Right lobe of liver (tissue), 6 donors: Measurements from ENCODE around the gene SHQ1. TPM values are rescaled to one million over a fixed set of nuclear protein-coding genes. Genes with fewer than 3 reads are reported as not detected.

Experiments used
- ATAC-seq, 4 donors: fragments of 200-7000 bp; cut with Tn5 transposase; one replicate each; pipeline ENCODE4 v1.9.1; 2020; ENCODE audit warnings: mild to moderate bottlenecking in 4 of 4, moderate library complexity in 4 of 4
- DNase-seq, 3 donors: peaks; one replicate each; pipeline ENCODE4 v3.0.0-alpha.2; 2020
- H3K27ac ChIP-seq, 3 donors: fragments of 200-600 bp; one replicate each; pipeline ENCODE4 v1.8.0; 2022
- H3K27me3 ChIP-seq, 2 donors: fragments of 200-600 bp; one replicate each; pipeline ENCODE4 v1.8.0; 2022
- H3K36me3 ChIP-seq, 4 donors: fragments of 200-600 bp; sonication (generic) in 1 of 4; one replicate each; pipeline versions ENCODE4 v1.5.1 to v1.8.0; 2017 to 2022; ENCODE audit warnings: control low read depth in 1 of 4
- H3K4me1 ChIP-seq, 4 donors: fragments of 200-600 bp; sonication (generic) in 1 of 4; one replicate each; pipeline versions ENCODE4 v1.5.1 to v1.8.0; 2017 to 2022; ENCODE audit warnings: control low read depth in 1 of 4
- H3K4me3 ChIP-seq, 3 donors: fragments of 200-600 bp; one replicate each; pipeline ENCODE4 v1.8.0; 2022
- H3K9me3 ChIP-seq, 4 donors: fragments of 200-600 bp; sonication (generic) in 1 of 4; one replicate each; pipeline versions ENCODE4 v1.5.1 to v1.8.0; 2017 to 2022; ENCODE audit warnings: control low read depth in 1 of 4
- CTCF ChIP-seq, 4 donors: fragments of 200-600 bp in 3 of 4; fragments of 450-650 bp in 1 of 4; IDR thresholded peaks; one replicate each; pipeline versions ENCODE4 v1.5.1 to v1.8.0; 2016 to 2022; ENCODE audit warnings: antibody characterized with exemption in 4 of 4, mild to moderate bottlenecking in 2 of 4
- POLR2A ChIP-seq: fragments of 450-650 bp; IDR thresholded peaks from one replicate; pipeline ENCODE4 v1.6.1; 2017; ENCODE audit warnings: antibody characterized with exemption, mild to moderate bottlenecking
- WGBS: methylation state at CpG from one replicate; pipeline ENCODE4 v1.1.6; 2018; ENCODE audit warnings: low coverage, low lambda C conversion rate; ENCODE audit not compliant: insufficient coverage; ENCODE audit errors: missing lambda C conversion rate; 5-methylcytosine and 5-hydroxymethylcytosine counted together
- intact Hi-C, 2 donors: fragments of 100-400 bp; cut with DNase I; formaldehyde crosslinking; loops; one replicate each; pipeline versions ENCODE4 v1.11.2 to v1.14.1; 2022
- total RNA-seq, 6 experiments: library from RNA; depleted of rRNA in 2 of 6; stranded (reverse); fragments of >200 nt in 2 of 6; fragmentation: NEBNext Ultra II Directional in 3 of 6; extraction: Animal tissue kit (Norgen Biotek cat#: 25700) in 3 of 6; gene quantifications; one replicate each; pipeline versions ENCODE4 v1.1.0 to v1.2.4, GENCODE V29; 2016 to 2023
- donor health status: DM: no; HTN: yes; CAD: no.
- donor health status: DM: no; HTN: no; CAD: no.
- donor health status: DM: no; HTN: no; CAD: no.
- donor health status: DM: no; HTN: yes; CAD: no.
- donor health status: DM: no; HTN: yes; CAD: no.

The SHQ1 gene
- total RNA-seq, 6 experiments from 2014 or later, result 5.1 to 9.9 (median 7.9) TPM

GRCh38 chr3:72804361-72804760, 43.9 kb downstream of the SHQ1 start:
- Histone ChIP-seq H3K27me3 (no peaks in the 10 kb centered on the region), H3K9me3 (no peaks in the 10 kb centered on the region), H3K4me1 (no peaks in the 10 kb centered on the region), H3K36me3 (no peaks in the 10 kb centered on the region), H3K27ac (no peak overlapping the region), H3K4me3 (no peak overlapping the region)
- ATAC-seq (no peak), DNase-seq (no peak)
- intact Hi-C loops, result no loop called here
- no peak for TF ChIP-seq POLR2A
- no peak for TF ChIP-seq CTCF (IDR thresholded peaks at IDR 0.05)
- 91% methylated on average over 5 of the region's 5 CpGs for WGBS

GRCh38 chr3:72803573-72803972, 44.7 kb downstream of the SHQ1 start:
- H3K4me1 ChIP-seq, result no peaks in the 10 kb centered on the region
- DNase-seq, result no peak
- H3K9me3 ChIP-seq, result no peaks in the 10 kb centered on the region
- H3K27ac ChIP-seq, result no peak overlapping the region
- intact Hi-C loops, result no loop called here
- no peak overlapping the region for H3K4me3 ChIP-seq
- WGBS, result 100% methylated on average over 3 of the region's 3 CpGs
- no peaks in the 10 kb centered on the region for H3K27me3 ChIP-seq
- no peak for ATAC-seq
- no peaks in the 10 kb centered on the region for H3K36me3 ChIP-seq
- TF ChIP-seq CTCF (IDR thresholded peaks at IDR 0.05) (no peak), POLR2A (no peak)

GRCh38 chr3:72802001-72802400, 46.2 kb downstream of the SHQ1 start:
- TF ChIP-seq CTCF (IDR thresholded peaks at IDR 0.05) (no peak), POLR2A (no peak)
- Histone ChIP-seq H3K27me3 (no peaks in the 10 kb centered on the region), H3K27ac (no peak overlapping the region), H3K4me3 (no peak overlapping the region), H3K36me3 (no peaks in the 10 kb centered on the region), H3K4me1 (no peaks in the 10 kb centered on the region), H3K9me3 (no peaks in the 10 kb centered on the region)
- whole genome bisulfite sequencing, result 100% methylated on average over 5 of the region's 5 CpGs
- intact Hi-C loops, result no loop called here
- ATAC-seq (no peak), DNase-seq (no peak)

GRCh38 chr3:72800869-72801268, 47.4 kb downstream of the SHQ1 start:
- Histone ChIP-seq H3K36me3 (no peaks in the 10 kb centered on the region), H3K27me3 (no peaks in the 10 kb centered on the region), H3K9me3 (no peaks in the 10 kb centered on the region), H3K4me1 (no peaks in the 10 kb centered on the region), H3K4me3 (no peak overlapping the region), H3K27ac (no peak overlapping the region)
- ATAC-seq (no peak), DNase-seq (no peak)
- intact Hi-C loops, result no loop called here
- TF ChIP-seq POLR2A (no peak), CTCF (IDR thresholded peaks at IDR 0.05) (no peak)

- DNase-seq, result no peak
- intact Hi-C loops, result no loop called here
Measured at GRCh38 chr3:72798552-72799195, 49.6 kb downstream of the SHQ1 start.

More at GRCh38 chr3:72798552-72799195, 49.6 kb downstream of the SHQ1 start:
- Histone ChIP-seq H3K4me1 (no peaks in the 10 kb centered on the region), H3K4me3 (no peak overlapping the region), H3K27ac (no peak overlapping the region), H3K27me3 (no peaks in the 10 kb centered on the region), H3K9me3 (no peaks in the 10 kb centered on the region), H3K36me3 (no peaks in the 10 kb centered on the region)
- no peak for ATAC-seq
- 97% methylated on average over 3 of the region's 3 CpGs for WGBS
- TF ChIP-seq POLR2A (no peak), CTCF (IDR thresholded peaks at IDR 0.05) (no peak)
